ENCODE data around the gene RIMBP2. TPM values are rescaled to one million over a fixed set of nuclear protein-coding genes. Genes with fewer than 3 reads are reported as not detected.

Gene RIMBP2
- total RNA-seq, 4 donors from 2014 or later, result 1.5 to 5.3 (median 2.7) TPM

GRCh38 chr12:130632642-130633041, 83.5 kb downstream of the RIMBP2 start:
- H3K4me3 ChIP-seq (ENCODE audit: low read depth, poor library complexity, severe bottlenecking), result no peak overlapping the region
- intact Hi-C loops (cut with DNase I; ENCODE audit: low total_unique reads), result no loop called here
- WGBS, 2 donors, result 66 to 70% methylated on average over 5 of the region's 5 CpGs
- no peak for TF ChIP-seq POLR2A (IDR thresholded peaks at IDR 0.05)
- TF ChIP-seq CTCF (IDR thresholded peaks at IDR 0.05), result no peak
- no peak for DNase-seq (ENCODE audit: low spot score in 2 of 2)

- no peak for DNase-seq (ENCODE audit: low spot score in 2 of 2)
- WGBS, 2 donors, result 87 to 96% methylated on average over 5 of the region's 5 CpGs
- intact Hi-C loops (cut with DNase I; ENCODE audit: low total_unique reads), result no loop called here
- TF ChIP-seq POLR2A (IDR thresholded peaks at IDR 0.05) (no peak), CTCF (IDR thresholded peaks at IDR 0.05) (no peak)
- H3K4me3 ChIP-seq (ENCODE audit: low read depth, poor library complexity, severe bottlenecking), result no peak overlapping the region
These were observed 87.8 kb downstream of the RIMBP2 start for GRCh38 chr12:130628304-130628703.

GRCh38 chr12:130627175-130627574, 88.9 kb downstream of the RIMBP2 start:
- TF ChIP-seq POLR2A (IDR thresholded peaks at IDR 0.05) (no peak), CTCF (IDR thresholded peaks at IDR 0.05) (no peak)
- no peak overlapping the region for H3K4me3 ChIP-seq (ENCODE audit: low read depth, poor library complexity, severe bottlenecking)
- 93 to 96% methylated on average over 7 of the region's 7 CpGs for WGBS, 2 donors
- intact Hi-C loops (cut with DNase I; ENCODE audit: low total_unique reads), result no loop called here
- DNase-seq (ENCODE audit: low spot score in 2 of 2), result no peak

GRCh38 chr12:130626601-130627000, 89.5 kb downstream of the RIMBP2 start:
- no peak for TF ChIP-seq POLR2A (IDR thresholded peaks at IDR 0.05)
- TF ChIP-seq CTCF (IDR thresholded peaks at IDR 0.05), result no peak
- no peak for DNase-seq (ENCODE audit: low spot score in 2 of 2)
- intact Hi-C loops (cut with DNase I; ENCODE audit: low total_unique reads), result no loop called here
- H3K4me3 ChIP-seq (ENCODE audit: low read depth, poor library complexity, severe bottlenecking), result no peak overlapping the region
- 87 to 89% methylated on average over 11 of the region's 11 CpGs for WGBS, 2 donors

- WGBS, 2 donors, result 59 to 69% methylated on average over 5 of the region's 5 CpGs
- intact Hi-C loops (cut with DNase I; ENCODE audit: low total_unique reads), result no loop called here
- DNase-seq (ENCODE audit: low spot score in 2 of 2), result no peak
- TF ChIP-seq CTCF (IDR thresholded peaks at IDR 0.05), result no peak
- TF ChIP-seq POLR2A (IDR thresholded peaks at IDR 0.05), result no peak
- no peak overlapping the region for H3K4me3 ChIP-seq (ENCODE audit: low read depth, poor library complexity, severe bottlenecking)
These were observed 90.9 kb downstream of the RIMBP2 start for GRCh38 chr12:130625201-130625600.

- intact Hi-C loops (cut with DNase I; ENCODE audit: low total_unique reads), result no loop called here
- no peak for DNase-seq (ENCODE audit: low spot score in 2 of 2)
- 86 to 87% methylated on average over 3 of the region's 3 CpGs for WGBS, 2 donors
- no peak overlapping the region for H3K4me3 ChIP-seq (ENCODE audit: low read depth, poor library complexity, severe bottlenecking)
- TF ChIP-seq POLR2A (IDR thresholded peaks at IDR 0.05) (no peak), CTCF (IDR thresholded peaks at IDR 0.05) (no peak)
These were observed 93.3 kb downstream of the RIMBP2 start for GRCh38 chr12:130622803-130623202.

All from lower leg skin (tissue), 4 donors.